Suprapubic skin (tissue), 4 donors: ENCODE measurements around the gene STS. TPM values are rescaled to one million over a fixed set of nuclear protein-coding genes. Genes with fewer than 3 reads are reported as not detected.

Experiments
- DNase-seq, 2 donors: peaks; one replicate each; pipeline ENCODE4 v3.0.0-alpha.2; 2019; ENCODE audit warnings: low spot score in 2 of 2
- H3K27ac ChIP-seq: fragments of 200-600 bp; sonication (generic); one replicate; pipeline ENCODE4 v1.5.1; 2019
- H3K27me3 ChIP-seq: fragments of 200-600 bp; sonication (generic); one replicate; pipeline ENCODE4 v1.5.1; 2019
- H3K36me3 ChIP-seq: fragments of 200-600 bp; sonication (generic); one replicate; pipeline ENCODE4 v1.5.1; 2019
- H3K4me1 ChIP-seq: fragments of 200-600 bp; sonication (generic); one replicate; pipeline ENCODE4 v1.5.1; 2019
- H3K4me3 ChIP-seq: fragments of 200-600 bp; sonication (generic); one replicate; pipeline ENCODE4 v1.5.1; 2019; ENCODE audit warnings: mild to moderate bottlenecking
- H3K9me3 ChIP-seq: fragments of 200-600 bp; sonication (generic); one replicate; pipeline ENCODE4 v1.5.1; 2019
- CTCF ChIP-seq, 2 donors: fragments of 200-600 bp in 1 of 2; fragments of 450-650 bp in 1 of 2; sonication (generic) in 1 of 2; IDR thresholded peaks; one replicate each; pipeline ENCODE4 v1.5.1; 2016 to 2019; ENCODE audit warnings: antibody characterized with exemption in 2 of 2, mild to moderate bottlenecking in 1 of 2, moderate library complexity in 1 of 2
- EP300 ChIP-seq: sonication (generic); formaldehyde crosslinking; IDR thresholded peaks from one replicate; pipeline ENCODE4 v1.6.1; 2017; ENCODE audit warnings: antibody characterized with exemption
- POLR2A ChIP-seq, 2 donors: fragments of 450-650 bp; IDR thresholded peaks; one replicate each; pipeline ENCODE4 v1.6.1; 2017; ENCODE audit warnings: antibody characterized with exemption in 2 of 2, mild to moderate bottlenecking in 2 of 2, moderate library complexity in 2 of 2
- POLR2AphosphoS5 ChIP-seq, 3 donors: sonication (generic); formaldehyde crosslinking; IDR thresholded peaks; one replicate each; pipeline ENCODE4 v1.6.1; 2017; ENCODE audit warnings: antibody characterized with exemption in 3 of 3
- WGBS: methylation state at CpG from one replicate; pipeline ENCODE4 v1.1.5; 2018; 5-methylcytosine and 5-hydroxymethylcytosine counted together
- total RNA-seq, 4 donors: library from RNA; depleted of rRNA; stranded (reverse); fragments of >200 nt; gene quantifications; one replicate each; pipeline ENCODE4 v1.1.0, GENCODE V29; 2016

The STS gene
- total RNA-seq, 4 donors from 2014 or later = 5.0 to 7.9 (median 5.6) TPM

- TF ChIP-seq POLR2AphosphoS5 (IDR thresholded peaks at IDR 0.05) (no peak), EP300 (no peak), POLR2A (IDR thresholded peaks at IDR 0.05) (no peak), CTCF (IDR thresholded peaks at IDR 0.05) (no peak)
- H3K4me1 ChIP-seq = no peaks in the 10 kb centered on the region
- DNase-seq = no peak
- no peak overlapping the region for H3K27ac ChIP-seq
- no peaks in the 10 kb centered on the region for H3K27me3 ChIP-seq
- no peak overlapping the region for H3K4me3 ChIP-seq
- H3K9me3 ChIP-seq = no peaks in the 10 kb centered on the region
- no peaks in the 10 kb centered on the region for H3K36me3 ChIP-seq
- WGBS = 78% methylated on average over 13 of the region's 13 CpGs
These were observed 15.9 kb upstream of the STS start for GRCh38 chrX:7131621-7132020.

- TF ChIP-seq CTCF (IDR thresholded peaks at IDR 0.05) (peak; percentile 24 to 35), POLR2A (IDR thresholded peaks at IDR 0.05) (no peak), POLR2AphosphoS5 (IDR thresholded peaks at IDR 0.05) (no peak), EP300 (no peak)
- Histone ChIP-seq H3K27ac (no peak overlapping the region), H3K27me3 (no peaks in the 10 kb centered on the region), H3K4me3 (no peak overlapping the region), H3K9me3 (no peaks in the 10 kb centered on the region), H3K4me1 (no peaks in the 10 kb centered on the region), H3K36me3 (no peaks in the 10 kb centered on the region)
- DNase-seq = no peak
- WGBS = 66% methylated on average over 3 of the region's 3 CpGs
These were observed 15.0 kb upstream of the STS start for GRCh38 chrX:7132335-7133049.

- 43% methylated on average over 8 of the region's 8 CpGs for WGBS
- no peak for DNase-seq
- Histone ChIP-seq H3K4me3 (no peak overlapping the region), H3K27ac (no peak overlapping the region), H3K27me3 (no peaks in the 10 kb centered on the region), H3K9me3 (no peaks in the 10 kb centered on the region), H3K36me3 (no peaks in the 10 kb centered on the region), H3K4me1 (no peaks in the 10 kb centered on the region)
- TF ChIP-seq POLR2A (IDR thresholded peaks at IDR 0.05) = no peak
- TF ChIP-seq POLR2AphosphoS5 (IDR thresholded peaks at IDR 0.05) = no peak
- no peak for TF ChIP-seq CTCF (IDR thresholded peaks at IDR 0.05)
These were observed 14.5 kb upstream of the STS start for GRCh38 chrX:7133050-7133440.

GRCh38 chrX:7134981-7135380 lies 12.5 kb upstream of the STS start:
- DNase-seq = no peak
- no peaks in the 10 kb centered on the region for H3K9me3 ChIP-seq
- H3K4me1 ChIP-seq = no peaks in the 10 kb centered on the region
- H3K36me3 ChIP-seq = no peaks in the 10 kb centered on the region
- no peaks in the 10 kb centered on the region for H3K27me3 ChIP-seq
- WGBS = 89% methylated on average over 2 of the region's 2 CpGs
- H3K27ac ChIP-seq = no peak overlapping the region
- no peak overlapping the region for H3K4me3 ChIP-seq
- no peak for TF ChIP-seq POLR2AphosphoS5 (IDR thresholded peaks at IDR 0.05)
- no peak for TF ChIP-seq POLR2A (IDR thresholded peaks at IDR 0.05)
- TF ChIP-seq CTCF (IDR thresholded peaks at IDR 0.05) = no peak
- no peak for TF ChIP-seq EP300

- Histone ChIP-seq H3K36me3 (no peaks in the 10 kb centered on the region), H3K4me3 (no peak overlapping the region), H3K27me3 (no peaks in the 10 kb centered on the region), H3K27ac (no peak overlapping the region), H3K9me3 (no peaks in the 10 kb centered on the region), H3K4me1 (no peaks in the 10 kb centered on the region)
- TF ChIP-seq POLR2A (IDR thresholded peaks at IDR 0.05) (no peak), POLR2AphosphoS5 (IDR thresholded peaks at IDR 0.05) (no peak), CTCF (IDR thresholded peaks at IDR 0.05) (no peak), EP300 (no peak)
- WGBS = 83% methylated on average over 9 of the region's 9 CpGs
- DNase-seq = no peak
These were observed 8.1 kb upstream of the STS start for GRCh38 chrX:7139202-7140081.
